ENCODE data around the gene ABCB1.

- no peak for TF ChIP-seq CTCF (IDR thresholded peaks at IDR 0.05; ENCODE audit: low read length)
- no peak for TF ChIP-seq EZH2 (optimal IDR thresholded peaks at IDR 0.05; ENCODE audit: low read depth, low read length)
- TF ChIP-seq EZH2phosphoT487 (IDR thresholded peaks at IDR 0.05; ENCODE audit: low read length) = no peak
Observed at GRCh38 chr7:87648316-87648715, 47.6 kb upstream of the ABCB1 start.

Measured in MM.1S (cell line).